ENCODE measurements around the gene PRDM16. TPM values are rescaled to one million over a fixed set of nuclear protein-coding genes. Genes with fewer than 3 reads are reported as not detected.

The PRDM16 gene
- total RNA-seq, 1 experiment from 2014 or later = 0.17 TPM

DNA sequence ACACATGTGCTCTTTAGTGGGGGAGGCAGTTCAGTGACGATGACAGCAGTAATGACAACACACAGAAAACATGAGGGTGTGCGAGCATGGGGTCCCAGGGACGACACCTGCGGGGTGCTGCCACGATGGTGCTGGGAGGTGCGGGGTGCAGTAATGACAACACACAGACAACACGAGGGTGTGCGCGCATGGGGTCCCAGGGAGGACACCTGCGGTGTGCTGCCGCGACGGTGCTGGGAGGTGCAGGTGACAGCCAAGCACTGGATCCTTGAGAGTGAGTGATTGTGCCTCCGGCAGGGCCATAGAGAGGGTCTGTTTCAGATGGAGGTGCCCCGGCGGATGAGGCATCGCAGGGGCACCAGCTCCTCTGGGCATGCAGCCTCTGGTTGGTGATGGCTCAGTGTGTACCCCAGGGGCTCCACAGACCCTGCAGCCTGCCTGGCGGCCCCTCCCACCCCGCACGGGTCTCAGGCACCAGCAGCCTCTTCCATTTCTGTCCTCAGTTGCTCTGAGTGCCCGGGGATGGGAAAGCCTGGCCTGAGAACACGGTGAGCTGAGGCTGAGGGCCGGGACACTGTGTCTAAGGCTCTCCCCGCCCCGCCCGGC, 193.8 kb downstream of the PRDM16 start:
- Mint-ChIP-seq H3K27me3 (ENCODE audit: low read depth) (peaks cover 1% of the 10 kb centered on the region), H3K27ac (no peak overlapping the region), H3K4me3 (no peak overlapping the region), H3K36me3 (ENCODE audit: insufficient read depth in 1 of 3, low read depth in 3 of 3) (peaks cover 2 to 4% (median 2%) of the 10 kb centered on the region in 3 experiments; a peak in 5 of 7 replicates), H3K4me1 (peaks cover 8 to 16% of the 10 kb centered on the region in 2 experiments), H3K9me3 (peaks cover 4 to 5% of the 10 kb centered on the region in 2 experiments; a peak in 2 of 5 replicates)
- Histone ChIP-seq H4K5ac (ENCODE audit: insufficient read length, low read depth, low read length) (no peak overlapping the region), H4K91ac (ENCODE audit: insufficient read length, low read depth, low read length) (no peak overlapping the region), H2BK5ac (ENCODE audit: insufficient read length, low read length) (no peak overlapping the region), H3K27me3 (ENCODE audit: insufficient read depth, low read length) (no peaks in the 10 kb centered on the region), H2AFZ (ENCODE audit: low read length) (no peak overlapping the region), H3K14ac (ENCODE audit: insufficient read depth, low read length) (no peak overlapping the region), H3K79me1 (ENCODE audit: insufficient read depth, low read depth, low read length, poor library complexity, severe bottlenecking) (no peaks in the 10 kb centered on the region), H3K23me2 (ENCODE audit: insufficient read length, low read depth, low read length, poor library complexity, severe bottlenecking) (no peaks in the 10 kb centered on the region), H3K9me3 (ENCODE audit: control insufficient read depth, low read depth, low read length) (no peaks in the 10 kb centered on the region), H3K18ac (ENCODE audit: insufficient read length, low read depth, low read length) (no peak overlapping the region), H3K27ac (ENCODE audit: insufficient read length, low read depth, low read length) (no peak overlapping the region), H4K8ac (replicated peaks; ENCODE audit: insufficient read length, low read depth, low read length) (no peak overlapping the region), H3K23ac (ENCODE audit: insufficient read length, low read depth, low read length) (no peak overlapping the region), H3K4ac (ENCODE audit: low read depth, low read length) (no peak overlapping the region), H3K4me1 (ENCODE audit: insufficient read depth, low read length) (no peaks in the 10 kb centered on the region), H2AK5ac (ENCODE audit: insufficient read length, low read length) (no peak overlapping the region), H2BK12ac (ENCODE audit: insufficient read length, low read depth, low read length) (no peak overlapping the region), H2BK20ac (ENCODE audit: low read depth, low read length, poor library complexity, severe bottlenecking) (no peak overlapping the region), H2BK120ac (ENCODE audit: low read depth, low read length, poor library complexity, severe bottlenecking) (no peak overlapping the region), H2BK15ac (ENCODE audit: low read depth, low read length) (no peak overlapping the region), H3K79me2 (ENCODE audit: insufficient read depth, low read length) (no peaks in the 10 kb centered on the region), H3K9ac (ENCODE audit: extremely low read depth, insufficient read length, low read length) (no peak overlapping the region), H3T11ph (ENCODE audit: low read length) (no peak overlapping the region), H4K20me1 (ENCODE audit: control insufficient read depth, insufficient read depth, insufficient read length) (no peaks in the 10 kb centered on the region), H3K4me2 (ENCODE audit: insufficient read depth, insufficient read length, low read length) (no peak overlapping the region), H3K56ac (ENCODE audit: insufficient read length, low read depth, low read length) (no peak overlapping the region)
- TF ChIP-seq, protein P1, sequence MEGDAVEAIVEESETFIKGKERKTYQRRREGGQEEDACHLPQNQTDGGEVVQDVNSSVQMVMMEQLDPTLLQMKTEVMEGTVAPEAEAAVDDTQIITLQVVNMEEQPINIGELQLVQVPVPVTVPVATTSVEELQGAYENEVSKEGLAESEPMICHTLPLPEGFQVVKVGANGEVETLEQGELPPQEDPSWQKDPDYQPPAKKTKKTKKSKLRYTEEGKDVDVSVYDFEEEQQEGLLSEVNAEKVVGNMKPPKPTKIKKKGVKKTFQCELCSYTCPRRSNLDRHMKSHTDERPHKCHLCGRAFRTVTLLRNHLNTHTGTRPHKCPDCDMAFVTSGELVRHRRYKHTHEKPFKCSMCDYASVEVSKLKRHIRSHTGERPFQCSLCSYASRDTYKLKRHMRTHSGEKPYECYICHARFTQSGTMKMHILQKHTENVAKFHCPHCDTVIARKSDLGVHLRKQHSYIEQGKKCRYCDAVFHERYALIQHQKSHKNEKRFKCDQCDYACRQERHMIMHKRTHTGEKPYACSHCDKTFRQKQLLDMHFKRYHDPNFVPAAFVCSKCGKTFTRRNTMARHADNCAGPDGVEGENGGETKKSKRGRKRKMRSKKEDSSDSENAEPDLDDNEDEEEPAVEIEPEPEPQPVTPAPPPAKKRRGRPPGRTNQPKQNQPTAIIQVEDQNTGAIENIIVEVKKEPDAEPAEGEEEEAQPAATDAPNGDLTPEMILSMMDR (conservative IDR thresholded peaks at IDR 0.05) = no peak
- no peak for DNase-seq
- WGBS (ENCODE audit: extremely low coverage, insufficient read length, low lambda C conversion rate) = no CpG with 5 or more reads among the region's 26 CpGs

All from H9 (cell line).